HG03097 (cell line): ENCODE measurements around the gene MT1M.
"Not testable (repeated sequence)": the region's sequence is repeated elsewhere in the genome, so short reads cannot be mapped to it uniquely, and the experiment has no call there.

ENCODE experiments used
- ATAC-seq: cut with Tn5 transposase; IDR thresholded peaks from one replicate; pipeline ENCODE4 v1.9.1; 2021; ENCODE audit not compliant: unreplicated experiment, low FRiP score

Gene MT1M

DNA sequence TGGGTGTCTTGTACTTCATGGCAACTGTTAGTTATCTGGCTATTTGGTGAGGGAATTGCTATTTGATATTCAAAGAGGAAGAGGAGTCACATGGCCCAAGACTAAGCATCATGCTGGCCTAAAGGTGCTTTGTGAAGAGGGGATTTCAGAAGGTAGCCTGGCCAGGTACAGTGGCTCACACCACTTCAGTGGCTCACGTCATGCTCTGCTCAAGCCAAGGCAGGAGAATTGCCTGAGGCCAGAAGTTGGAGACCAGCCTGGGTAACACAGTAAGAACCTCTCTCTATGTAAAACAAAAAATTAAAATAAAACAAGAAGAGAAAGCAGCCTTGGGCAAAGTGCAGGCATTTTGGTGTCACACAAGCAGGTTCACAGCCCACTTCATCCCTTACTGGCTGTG is 12.9 kb downstream of the MT1M start:
- ATAC-seq: no peak

DNA sequence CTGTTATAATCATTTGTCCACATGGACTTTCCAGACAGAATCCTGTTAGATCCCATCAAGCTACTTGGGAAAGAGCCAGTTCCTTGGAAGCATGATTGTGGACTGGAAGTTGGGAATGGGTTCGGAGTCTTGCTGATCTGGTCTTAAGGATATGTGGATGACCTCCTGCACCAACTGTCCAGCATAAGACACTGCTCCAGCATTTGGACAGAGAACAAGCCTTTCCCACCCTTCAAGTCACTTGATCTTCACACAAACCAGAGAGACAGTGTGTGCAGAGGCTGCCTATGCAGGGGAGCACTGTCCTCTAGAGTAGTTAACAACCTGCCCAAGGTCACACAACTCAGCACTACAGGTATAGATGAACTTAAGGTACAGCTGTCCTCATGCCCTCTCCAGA is 13.4 kb downstream of the MT1M start:
- no peak for ATAC-seq

DNA sequence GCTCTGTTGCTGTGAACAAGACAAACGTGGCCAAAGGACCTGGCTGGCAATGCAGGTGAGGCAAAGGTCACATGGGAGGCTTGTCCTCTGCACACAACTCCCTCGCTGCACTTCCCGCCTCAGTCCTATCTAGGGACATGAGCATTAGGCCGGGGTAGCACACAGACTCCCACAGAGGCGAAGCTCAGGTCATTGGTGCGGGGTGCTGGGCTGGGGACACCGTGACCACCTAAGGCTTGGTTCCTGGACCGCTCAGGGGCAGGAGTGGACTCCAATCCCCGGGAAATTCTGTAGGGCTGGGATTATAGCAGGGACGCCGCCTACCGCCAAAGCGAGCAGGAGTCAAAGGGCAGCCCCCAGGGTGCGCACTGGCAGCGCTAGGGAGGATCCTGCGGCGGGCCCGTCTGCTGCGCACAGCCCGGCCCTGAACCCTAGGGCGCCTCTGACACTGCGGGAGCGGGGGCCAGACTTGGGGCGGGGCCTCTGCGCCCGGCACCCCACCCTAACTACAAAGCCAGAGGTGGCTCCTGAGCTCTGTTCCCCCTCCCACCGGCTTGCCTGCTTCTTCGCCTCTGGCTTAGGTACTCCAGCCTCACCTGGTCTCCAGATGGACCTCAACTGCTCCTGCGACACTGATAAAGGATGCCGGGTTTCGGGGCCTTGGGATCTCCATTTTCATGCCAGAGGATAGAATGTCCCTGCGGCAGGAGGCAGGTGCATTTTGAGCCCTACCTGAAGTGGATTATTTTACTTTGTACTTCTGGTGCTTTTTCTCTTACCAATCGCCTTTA is 15.4 kb downstream of the MT1M start:
- no peak for ATAC-seq

DNA sequence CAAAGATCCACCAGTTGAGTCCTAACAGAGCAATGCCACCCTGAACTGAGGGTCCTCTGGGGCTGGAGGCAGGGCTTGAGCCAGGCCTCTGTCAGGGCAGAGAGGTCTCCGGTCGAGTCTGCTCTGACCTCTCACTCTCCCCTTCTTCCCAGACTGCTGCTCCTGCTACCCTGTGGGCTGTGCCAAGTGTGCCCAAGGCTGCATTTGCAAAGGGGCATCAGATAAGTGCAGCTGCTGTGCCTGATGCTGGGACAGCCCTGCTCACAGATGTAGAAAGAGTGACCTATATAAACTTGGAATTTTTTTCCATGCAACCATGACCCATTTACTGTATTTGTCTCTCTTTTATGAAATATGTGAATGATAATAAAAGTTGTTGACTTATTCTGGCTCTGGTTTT is 16.8 kb downstream of the MT1M start:
- no peak for ATAC-seq

DNA sequence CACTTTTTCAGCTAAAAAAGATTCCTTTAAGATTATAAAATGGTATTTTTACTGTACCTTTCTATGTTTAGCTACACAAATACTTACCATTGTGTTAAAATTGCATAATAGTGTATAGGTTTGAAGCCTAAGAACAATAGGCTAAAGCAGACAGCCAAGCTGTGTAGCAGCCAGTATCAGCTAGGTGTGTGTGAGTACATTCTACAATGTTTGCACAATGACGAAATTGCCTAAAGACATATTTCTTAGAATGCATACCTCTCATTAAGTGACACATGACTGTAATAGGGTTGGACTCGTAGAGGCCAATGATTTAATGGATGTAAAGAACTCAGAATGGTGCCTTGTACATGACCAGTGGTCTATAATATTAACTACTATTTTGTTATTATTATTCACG is 17.4 kb downstream of the MT1M start:
- ATAC-seq: no peak

DNA sequence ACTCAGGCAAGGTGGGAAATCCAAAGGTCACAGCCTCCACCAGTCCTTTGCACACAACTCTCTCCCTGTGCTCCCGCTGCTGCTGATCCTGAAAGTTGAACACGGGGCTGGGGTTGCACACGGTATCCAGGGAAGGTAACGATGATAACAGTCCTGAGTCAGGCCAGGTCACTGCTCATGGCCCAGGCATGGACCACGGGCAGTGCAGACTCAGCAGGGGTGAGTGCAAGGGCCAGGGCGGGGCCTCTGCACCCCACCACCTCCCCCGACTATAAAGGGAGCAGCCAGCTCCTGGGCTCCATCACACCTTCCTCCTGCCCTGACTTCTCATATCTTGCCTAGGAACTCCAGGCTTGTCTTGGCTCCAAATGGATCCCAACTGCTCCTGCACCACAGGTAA is 19.1 kb downstream of the MT1M start, which contains the start of gene MT1B:
MT1B (plus strand) TSS at position 301 of the 400 bp plus-strand sequence; CDS start at position 369, 68 bp downstream.
- ATAC-seq: no peak

DNA sequence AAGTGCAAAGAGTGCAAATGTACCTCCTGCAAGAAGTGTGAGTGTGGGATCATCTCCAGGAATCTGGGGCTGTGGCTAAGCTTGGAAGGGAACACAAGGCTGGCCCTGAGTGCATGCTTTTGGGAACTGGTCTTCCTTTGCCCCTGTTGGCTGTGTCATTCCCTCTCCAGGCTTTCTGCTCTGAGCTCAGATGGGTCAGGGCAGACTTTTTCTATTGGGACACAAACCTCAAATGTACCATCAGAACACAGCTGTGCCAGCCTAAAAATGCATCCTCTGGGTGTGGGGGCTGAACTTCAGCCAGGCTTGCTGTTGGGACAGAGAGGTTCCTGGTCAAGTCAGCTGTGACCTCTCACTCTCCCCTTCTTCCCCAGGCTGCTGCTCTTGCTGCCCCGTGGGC is 20.1 kb downstream of the MT1M start:
- no peak for ATAC-seq

DNA sequence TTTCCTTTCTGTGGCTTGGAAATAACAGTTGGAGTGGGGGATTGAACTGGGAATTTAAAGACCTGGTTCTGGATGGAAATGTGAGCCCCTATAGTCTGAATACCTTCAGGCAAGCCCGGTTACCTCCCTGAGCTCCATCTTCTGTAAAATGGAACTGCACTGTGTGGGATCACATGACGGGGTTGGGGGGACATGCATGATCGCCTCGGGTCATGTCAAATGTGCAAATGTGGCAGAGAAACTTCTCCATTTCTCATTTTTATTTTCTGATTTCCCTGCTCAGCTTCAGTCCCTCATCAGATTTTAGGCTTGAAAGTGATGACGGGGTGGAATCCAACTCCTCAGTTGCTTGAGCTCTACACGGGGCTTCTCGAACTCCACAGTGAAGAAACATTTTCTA is 20.8 kb downstream of the MT1M start:
- ATAC-seq: no peak

DNA sequence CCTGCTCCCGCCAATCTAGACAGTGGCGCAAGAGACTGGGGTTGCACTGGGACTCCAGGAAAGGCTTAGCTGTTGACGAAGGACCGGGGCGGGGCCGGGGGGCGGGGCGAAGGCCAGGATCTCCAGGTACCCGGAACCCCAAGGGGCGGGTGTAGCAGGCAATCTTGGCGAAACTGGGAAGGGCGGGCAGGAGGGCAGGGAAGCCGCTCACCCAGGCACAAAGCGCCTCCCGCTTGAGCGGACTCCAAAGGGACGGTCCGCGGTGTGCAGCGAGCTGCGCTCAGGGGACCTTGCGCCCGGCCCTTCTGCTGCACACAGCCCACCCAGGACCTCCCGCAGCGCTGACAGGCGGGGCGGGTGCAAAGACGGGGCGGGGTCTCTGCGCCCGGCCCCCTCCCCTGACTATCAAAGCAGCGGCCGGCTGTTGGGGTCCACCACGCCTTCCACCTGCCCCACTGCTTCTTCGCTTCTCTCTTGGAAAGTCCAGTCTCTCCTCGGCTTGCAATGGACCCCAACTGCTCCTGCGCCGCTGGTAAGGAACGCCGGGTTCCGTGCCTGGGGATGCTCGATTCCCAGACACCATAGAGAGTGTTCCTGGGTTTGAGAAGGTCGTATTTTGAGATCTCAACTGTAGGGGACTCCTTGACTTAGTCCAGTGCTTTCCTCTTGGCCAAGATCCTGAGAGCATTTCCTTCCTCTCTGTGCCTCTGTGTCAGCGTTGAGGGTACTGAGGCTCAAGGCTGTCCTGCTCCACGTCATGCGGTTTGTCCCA is 25.3 kb downstream of the MT1M start, which contains the start of gene MT1F:
MT1F (plus strand) TSS at position 405 of the 772 bp plus-strand sequence; CDS start at position 505, 100 bp downstream.
- ATAC-seq: no peak

DNA sequence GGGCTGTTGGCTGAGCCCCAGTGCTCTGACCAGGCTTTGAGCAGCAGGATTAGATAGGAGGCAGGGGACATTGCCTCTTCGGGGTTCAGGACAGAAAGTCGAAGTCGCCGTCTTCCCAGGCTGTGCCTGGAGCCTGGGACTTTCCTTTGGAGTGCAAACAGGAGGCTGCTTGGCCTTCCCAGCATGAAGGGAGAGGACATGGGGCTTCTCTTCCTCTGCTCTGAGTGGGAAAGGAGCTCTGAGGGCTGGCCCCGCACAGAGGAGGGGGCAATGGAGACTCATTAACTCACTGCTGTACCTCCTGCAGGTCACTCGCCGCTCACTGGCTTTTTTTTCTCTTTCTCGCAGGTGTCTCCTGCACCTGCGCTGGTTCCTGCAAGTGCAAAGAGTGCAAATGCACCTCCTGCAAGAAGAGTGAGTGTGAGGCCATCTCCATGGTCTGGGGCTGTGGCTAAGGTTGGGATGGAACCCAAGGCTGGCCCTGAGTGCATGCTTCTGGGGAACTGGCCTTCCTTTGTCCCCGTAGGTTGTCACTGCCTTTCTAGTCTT is 25.9 kb downstream of the MT1M start:
- ATAC-seq: no peak

DNA sequence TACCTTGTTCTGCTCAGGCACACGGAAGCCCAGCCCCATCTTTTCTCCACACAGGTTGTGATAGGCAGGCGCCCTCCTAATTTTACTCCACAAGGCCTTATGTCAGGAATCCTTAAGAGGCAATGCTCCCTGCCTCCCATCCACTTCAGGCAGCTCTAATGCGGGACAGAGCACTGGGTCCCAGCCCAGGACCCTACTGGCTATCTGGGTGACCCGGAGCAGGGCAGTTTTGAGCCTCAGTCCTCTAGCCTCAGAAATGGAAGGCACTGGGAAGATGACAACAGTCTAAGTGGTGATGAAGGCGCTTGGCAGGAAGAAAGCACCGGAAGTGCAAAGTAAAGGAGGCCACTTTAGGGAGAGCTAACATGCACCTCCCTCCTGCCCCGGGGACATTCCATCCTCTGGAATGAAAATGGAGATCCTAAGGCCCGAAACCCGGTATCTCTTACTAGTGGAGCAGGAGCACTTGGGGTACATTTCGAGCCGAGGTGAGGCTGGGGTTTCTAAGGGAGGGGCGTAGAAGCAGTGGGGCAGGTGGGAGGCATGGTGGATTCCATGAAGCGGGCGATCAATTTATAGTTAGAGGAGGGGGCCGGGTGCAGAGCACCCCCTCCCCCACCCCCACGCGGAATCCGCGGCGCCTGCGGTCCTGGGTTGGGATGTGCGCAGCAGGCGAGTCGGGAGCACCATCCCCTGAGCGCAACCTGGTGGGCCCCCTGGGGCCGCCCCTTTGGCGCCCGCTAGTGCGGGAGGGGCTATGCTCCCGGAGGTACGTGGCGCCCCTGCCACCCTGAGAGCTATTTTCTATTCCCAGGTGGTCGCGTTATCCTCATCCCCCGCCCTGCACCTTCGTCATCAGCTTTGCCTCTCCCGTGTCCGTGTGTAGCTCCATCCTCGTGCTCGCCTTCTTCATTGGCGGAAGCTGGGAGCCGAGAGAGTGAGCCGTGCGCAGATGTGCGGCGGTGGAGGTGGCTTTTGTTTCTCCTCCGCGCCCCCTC is 30.2 kb downstream of the MT1M start:
- no peak for ATAC-seq

DNA sequence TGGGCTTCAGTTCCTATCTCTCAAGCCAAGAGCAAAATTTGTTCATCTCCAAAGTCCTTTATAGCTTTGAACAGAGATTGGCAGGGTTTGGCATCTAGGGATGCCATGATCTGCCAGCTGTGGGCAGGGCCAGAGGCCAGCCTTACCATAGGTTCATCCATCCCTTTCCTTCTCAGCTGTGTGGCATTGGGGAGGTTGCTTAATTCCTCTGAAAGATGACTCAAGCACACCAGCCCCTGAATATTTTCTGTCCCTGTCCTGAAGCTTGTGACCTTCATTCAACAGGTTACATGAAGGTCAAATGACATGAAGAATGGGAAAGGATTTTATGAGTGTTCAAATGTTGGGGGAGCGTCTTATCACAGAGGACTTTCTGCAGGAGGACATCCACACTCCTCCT is 32.0 kb downstream of the MT1M start:
- ATAC-seq: no peak

DNA sequence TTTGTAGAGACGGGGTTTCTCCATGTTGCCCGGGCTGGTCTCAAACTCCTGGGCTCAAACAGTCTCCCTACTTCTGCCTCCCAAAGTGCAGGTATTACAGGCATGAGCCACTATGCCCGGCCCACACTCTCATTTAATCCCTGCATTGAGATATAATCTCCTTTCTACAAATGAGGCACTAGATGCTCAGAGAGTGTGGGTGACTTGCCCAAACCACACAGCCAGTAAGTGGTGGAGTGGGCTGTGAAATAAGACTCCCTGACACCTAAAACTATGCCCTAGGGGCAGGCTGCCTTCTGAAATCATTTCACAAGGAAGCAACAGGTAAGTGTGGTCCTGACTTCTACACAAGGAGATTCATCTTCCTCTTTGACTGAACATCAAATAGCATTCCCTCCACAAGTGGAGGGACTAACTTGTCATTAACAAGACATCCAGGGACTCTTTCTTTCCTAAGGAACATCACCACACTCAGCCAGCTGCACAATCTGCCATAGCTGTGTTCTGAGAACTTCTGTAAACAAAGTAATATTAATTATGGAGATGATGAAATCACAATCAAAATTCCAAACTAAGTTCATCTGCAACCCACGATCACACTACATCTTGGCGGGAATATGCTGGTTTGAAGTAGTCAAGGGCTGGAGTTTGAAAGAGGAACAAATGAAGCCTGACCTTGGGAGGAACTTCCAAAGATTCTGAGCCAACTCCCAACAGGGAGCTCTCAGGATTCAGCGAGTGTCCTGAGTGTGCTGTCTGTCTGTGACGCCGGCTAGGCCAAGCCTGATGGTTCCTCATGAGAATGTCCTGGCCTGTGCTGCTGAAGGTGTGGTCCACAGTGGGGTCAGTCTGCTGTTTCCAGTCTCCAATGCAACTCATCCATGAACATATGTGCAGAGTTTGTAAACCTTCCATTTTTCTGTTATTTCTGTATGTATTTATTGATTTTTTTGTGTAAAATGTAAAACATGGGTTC is 33.1 kb downstream of the MT1M start:
- not testable (repeated sequence) for ATAC-seq

DNA sequence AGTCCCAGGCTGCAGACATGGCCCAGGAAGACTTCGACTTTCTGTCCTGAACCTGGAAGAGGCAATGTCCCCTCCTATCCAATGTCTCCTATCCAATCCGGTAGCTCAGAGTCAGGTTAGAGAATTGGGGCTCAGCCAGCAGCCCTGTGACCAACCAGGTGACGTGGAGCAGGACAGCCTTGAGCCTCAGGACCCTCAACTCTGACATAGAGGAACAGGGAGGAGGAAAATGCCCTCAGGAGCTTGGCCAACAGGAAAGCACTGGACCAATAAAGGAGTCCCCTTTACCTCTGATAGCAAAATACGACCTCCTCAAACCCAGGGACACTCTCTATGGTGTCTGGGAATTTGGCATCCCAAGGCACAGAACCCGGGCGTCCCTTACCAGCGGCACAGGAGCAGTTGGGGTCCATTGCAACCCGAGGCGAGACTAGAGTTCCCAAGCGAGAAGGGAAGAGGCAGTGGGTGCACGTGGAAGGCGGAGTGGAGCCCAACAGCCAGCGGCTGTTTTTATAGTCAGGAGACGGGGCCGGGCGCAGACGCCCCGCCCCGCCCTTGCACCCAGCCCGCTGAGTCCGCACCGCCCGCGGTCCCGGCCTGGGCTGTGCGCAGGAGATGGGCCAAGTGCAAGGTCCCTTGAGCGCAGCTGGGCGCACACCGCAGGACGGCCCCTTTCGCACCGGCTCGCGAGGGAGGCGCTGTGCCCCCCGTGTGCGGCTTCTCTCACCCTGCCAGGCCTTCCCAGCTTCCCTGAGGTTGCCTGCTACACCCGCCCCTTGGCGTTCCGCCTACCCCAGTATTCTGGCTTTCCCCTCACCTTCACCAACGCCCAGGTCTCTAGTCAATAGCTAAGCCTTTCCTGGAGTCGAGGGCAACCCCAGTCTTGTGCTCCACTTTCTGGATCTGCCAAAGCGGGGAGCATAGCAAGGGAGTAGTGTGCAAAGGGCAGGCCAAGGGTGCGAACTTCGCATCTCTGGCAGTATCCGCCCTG is 35.4 kb downstream of the MT1M start, which contains the start of gene MT1G:
MT1G (minus strand) TSS at position 485 of the 991 bp plus-strand sequence; CDS start at position 413, 72 bp downstream.
- ATAC-seq: no peak

DNA sequence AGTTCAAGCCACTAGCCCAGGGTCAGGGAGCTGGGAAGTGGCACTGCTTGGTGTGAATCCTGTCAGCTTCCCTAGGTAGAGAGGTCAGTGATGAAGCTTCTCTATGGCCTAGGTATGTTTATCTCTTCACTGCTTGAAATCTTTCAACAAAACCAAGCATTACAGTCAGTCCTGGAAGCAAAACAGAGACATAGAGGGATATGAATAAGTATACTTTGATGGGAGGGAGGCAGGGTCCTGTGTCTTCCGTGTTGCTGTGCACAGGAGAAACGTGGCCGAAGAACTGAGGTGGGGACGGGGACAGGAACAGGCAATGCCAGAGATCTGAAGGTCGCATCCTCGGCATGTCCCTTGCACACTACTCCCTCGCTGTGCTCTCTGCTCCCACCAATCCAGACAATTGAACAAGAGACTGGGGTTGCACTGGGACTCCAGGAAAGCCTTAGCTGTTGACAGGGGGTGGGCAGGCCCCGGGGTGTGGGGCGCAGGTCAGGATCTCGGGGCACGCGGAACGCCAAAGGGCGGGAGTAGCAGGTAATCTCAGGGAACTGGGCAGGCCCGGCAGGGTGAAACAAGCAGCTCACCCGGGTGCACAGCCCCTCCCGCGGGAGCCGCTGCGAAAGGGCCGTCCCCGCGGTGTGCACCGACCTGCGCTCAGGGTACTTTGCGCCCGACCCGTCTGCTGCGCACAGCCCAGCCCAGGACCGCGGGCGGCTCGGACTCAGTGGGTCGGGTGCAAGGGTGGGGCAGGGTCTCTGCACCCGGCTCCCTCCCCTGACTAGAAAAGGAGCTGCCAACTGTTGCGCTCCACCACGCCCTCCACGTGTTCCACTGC is 36.8 kb downstream of the MT1M start, which contains the start of gene MT1H:
MT1H (plus strand) TSS at position 810 of the 835 bp plus-strand sequence. CDS start 71 bp downstream, outside the sequence.
- no peak for ATAC-seq

DNA sequence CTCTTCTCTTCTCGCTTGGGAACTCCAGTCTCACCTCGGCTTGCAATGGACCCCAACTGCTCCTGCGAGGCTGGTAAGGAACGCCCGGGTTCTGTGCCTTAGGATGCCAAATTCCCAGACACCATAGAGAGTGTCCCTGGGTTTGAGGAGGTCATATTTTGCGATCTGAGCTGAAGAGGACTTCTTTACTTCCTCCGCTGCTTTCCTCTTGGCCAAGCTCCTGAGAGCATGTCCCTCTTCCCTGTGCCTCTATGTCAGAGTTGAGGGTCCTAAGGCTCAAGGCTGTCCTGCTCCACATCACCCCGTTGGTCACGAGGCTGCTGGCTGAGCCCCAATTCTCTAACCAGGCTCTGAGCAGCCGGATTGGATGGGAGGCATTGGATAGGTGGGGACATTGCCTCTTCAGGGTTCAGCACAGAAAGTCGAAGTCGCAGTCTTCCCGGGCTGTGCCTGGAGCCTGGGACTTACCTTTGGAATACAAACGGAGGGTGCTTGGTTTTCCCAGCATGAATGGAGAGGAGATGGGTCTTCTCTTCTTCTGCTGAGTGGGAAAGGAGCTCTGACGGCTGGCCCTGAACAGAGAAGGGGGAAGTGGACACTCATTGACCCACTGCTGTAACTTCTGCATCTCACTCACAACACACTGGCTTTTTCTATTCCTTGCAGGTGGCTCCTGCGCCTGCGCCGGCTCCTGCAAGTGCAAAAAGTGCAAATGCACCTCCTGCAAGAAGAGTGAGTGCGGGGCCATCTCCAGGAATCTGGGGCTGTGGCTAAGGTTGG is 37.6 kb downstream of the MT1M start:
- ATAC-seq: no peak
